GM10847 (cell line): ENCODE data around the gene ATP6V0E1.

ENCODE experiments used
- POLR2A ChIP-seq: IDR thresholded peaks from 2 replicates; pipeline ENCODE4 v1.6.1; 2011; ENCODE audit not compliant: insufficient read length; ENCODE audit errors: extremely low read depth

Gene ATP6V0E1

GRCh38 chr5:173035904-173036707 lies 52.5 kb downstream of the ATP6V0E1 start:
- TF ChIP-seq POLR2A = no peak

- no peak for TF ChIP-seq POLR2A
Observed at GRCh38 chr5:173039188-173039587, 55.6 kb downstream of the ATP6V0E1 start.

DNA sequence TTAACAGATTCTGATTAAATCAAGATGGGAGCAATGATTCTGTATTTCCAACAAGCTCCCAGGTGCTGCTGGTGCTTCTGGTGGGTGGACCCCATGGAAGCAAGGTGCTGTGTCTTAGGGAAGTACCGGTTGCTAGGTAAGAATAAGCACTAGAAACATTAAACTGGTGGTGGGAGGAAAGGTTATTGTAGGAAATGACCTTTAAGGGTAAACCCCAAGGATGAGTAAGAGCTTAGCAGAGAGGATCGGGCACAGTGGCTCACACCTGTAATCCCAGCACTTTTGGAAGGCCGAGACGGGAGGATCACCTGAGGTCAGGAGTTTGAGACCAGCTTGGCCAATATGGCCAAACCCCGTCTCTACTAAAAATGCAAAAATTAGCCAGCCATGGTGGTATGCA lies 56.4 kb downstream of the ATP6V0E1 start:
- no peak for TF ChIP-seq POLR2A

DNA sequence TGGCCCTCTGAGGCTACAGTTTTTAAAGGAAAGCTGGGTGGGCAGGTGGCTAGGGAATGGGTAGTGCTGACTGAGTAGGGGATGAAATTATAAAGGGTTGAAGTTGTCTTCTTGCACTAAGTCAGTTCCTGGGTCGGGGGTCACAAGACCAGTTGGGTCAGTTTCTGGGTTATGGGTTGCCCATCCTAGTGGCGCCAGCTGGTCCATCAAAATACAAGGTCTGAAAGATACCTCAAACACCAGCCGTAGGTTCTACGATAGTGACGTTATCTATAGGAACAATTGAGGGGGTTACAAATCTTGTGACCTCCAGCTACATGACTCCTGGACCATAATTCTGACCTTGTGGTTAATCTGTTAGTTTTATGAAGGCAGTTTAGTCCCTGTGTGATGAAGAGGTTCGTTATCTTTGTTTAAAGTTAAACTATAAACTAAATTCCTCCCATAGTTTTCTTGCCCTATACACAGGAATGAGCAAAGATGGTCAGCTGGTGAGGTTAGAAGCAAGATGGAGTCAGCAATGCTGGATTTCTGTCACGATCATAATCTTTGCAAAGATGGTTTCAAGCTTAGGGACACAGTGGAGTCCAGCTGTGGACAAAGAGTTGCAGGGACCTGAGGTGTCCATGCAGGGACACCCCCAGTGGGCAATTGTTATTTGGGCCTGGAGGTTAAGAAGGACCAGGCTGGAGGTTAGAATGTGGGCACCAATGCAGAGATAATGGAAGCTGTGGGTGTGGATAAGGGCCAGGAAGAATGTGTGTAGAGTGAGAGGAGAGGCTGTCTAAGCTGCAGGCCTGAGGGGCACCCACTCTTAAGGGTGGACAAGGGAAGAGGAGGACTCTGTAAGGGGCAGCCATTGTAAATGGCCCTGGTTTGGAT lies 58.6 kb downstream of the ATP6V0E1 start:
- no peak for TF ChIP-seq POLR2A

GRCh38 chr5:173042763-173043107 lies 59.2 kb downstream of the ATP6V0E1 start:
- TF ChIP-seq POLR2A = no peak

DNA sequence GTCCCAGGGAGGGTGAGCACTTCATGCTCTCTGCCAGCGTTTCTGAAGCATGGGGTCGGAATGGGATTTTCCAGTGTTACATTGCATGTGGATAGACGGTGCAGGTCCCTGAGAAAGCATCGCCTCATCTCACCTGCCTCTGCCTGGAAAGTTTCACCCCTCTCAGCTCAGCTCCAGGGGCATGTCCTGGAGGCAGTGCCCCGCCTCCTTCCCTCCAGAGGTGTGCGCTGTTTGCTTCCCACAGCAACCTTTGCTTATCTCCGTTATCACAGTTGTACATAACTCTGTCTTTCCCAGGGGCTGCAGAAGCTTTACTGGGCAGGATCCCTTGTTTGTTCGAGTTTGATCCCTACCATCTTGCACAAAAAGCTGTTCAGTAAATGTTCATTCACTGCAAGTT lies 61.9 kb downstream of the ATP6V0E1 start:
- TF ChIP-seq POLR2A = no peak

GRCh38 chr5:173047838-173048105 lies 64.2 kb downstream of the ATP6V0E1 start:
- no peak for TF ChIP-seq POLR2A

GRCh38 chr5:173050791-173051190 lies 67.2 kb downstream of the ATP6V0E1 start:
- TF ChIP-seq POLR2A = no peak

- TF ChIP-seq POLR2A = no peak
Observed at GRCh38 chr5:173051746-173052145, 68.2 kb downstream of the ATP6V0E1 start.

DNA sequence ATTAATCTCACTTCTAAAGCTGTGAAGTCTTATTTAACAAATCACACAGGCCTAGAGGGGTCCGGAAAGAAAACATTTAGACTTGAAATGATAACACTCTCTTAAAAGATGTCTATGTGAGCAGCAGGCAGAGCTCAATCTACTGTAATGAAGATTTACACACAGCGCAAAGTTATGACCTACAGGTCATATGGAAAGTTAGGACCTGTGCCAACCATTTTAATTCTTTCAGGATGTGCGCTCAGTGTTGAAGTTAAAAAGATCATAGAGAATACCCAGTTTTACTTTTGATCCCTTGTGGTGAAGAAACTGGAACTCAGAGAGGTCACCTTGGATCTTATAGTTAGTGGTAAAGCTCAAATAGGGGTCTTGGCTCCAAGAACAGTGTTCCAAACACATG lies 69.5 kb downstream of the ATP6V0E1 start:
- no peak for TF ChIP-seq POLR2A

DNA sequence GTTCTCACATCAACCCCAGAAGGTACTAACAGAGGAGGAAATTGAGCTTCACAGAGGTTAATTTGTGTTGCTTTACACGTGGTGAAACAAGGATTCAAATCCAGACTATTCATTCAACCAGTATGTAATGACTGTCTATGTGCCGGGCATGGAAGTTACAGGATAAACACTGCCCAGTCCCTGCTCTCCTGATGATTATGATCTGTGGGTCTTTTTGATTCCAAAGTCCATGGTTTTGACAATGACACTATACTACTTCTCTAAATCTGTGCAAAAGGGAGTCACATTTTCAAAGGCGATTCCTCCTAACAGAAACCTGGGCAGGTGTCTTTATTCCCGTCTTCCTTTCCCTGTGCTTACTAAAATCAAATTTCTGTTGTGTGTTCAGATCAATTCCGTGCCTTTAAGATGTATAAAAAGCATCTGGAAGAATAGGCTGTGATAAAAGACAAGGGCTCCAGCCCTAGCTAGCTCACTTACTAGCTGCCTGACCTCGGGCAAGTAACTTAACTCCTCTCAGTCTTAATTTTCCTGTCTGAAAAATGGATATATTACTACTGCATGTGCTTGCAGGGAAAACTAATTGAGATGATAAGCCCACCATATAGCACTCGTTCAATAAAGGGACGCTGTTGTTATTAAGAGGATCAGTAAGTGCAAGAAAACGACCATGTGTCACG lies 71.6 kb downstream of the ATP6V0E1 start:
- no peak for TF ChIP-seq POLR2A

DNA sequence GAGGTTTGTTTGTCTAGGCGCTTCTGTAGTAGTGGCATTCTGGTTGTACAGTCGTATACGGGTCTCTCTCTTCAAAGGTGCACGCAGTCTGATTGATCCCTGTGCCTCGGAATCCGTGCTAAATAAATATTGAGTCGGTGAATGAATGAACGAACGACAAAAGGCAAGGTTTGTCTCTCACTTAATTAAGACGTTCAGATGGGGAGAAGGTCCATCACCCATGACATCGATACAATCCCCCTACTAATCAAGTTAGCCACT lies 72.1 kb downstream of the ATP6V0E1 start:
- TF ChIP-seq POLR2A = no peak

- peak; percentile 55 for TF ChIP-seq POLR2A
Observed at GRCh38 chr5:173055983-173056782, 72.6 kb downstream of the ATP6V0E1 start, which contains the start of gene CREBRF. CREBRF (plus strand) TSS chr5:173056352; CDS start chr5:173080776, 24,424 bp downstream.

DNA sequence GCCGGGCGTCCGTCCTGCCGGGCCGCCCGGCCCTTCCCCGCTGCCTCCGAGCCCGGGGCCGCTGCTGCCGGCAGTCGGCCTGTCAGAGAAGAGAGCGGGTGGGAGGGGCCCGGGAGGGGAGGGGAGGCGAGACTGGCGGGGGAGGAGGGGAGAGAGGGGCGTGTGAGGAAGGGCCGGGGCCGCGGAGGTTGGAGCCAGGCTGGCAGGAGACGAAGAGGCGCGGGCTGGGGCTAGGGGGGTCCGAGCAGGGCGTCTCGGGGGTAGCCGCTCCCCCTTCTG lies 73.2 kb downstream of the ATP6V0E1 start:
- TF ChIP-seq POLR2A = no peak

GRCh38 chr5:173057062-173057924 lies 73.7 kb downstream of the ATP6V0E1 start:
- peak; percentile 30 for TF ChIP-seq POLR2A
